ENCODE measurements around the gene PTTG1. TPM values are rescaled to one million over a fixed set of nuclear protein-coding genes. Genes with fewer than 3 reads are reported as not detected.

Gene PTTG1
- total and polyA plus RNA-seq, 2 of the 8 experiments (the other 6 are each of a cell fraction or from before 2014, with no cell fraction given), result 240 to 478 TPM

Small RNAs within 50 kb of the gene (microRNA-seq; reads per million reads assigned to microRNA genes)
- 0 reads per million in 2 experiments for gene MIR3142 (ENCODE audit: borderline microRNAs expressed in 2 of 2, borderline number of aligned reads in 2 of 2, borderline replicate concordance in 1 of 2)

Small RNAs within 50 kb of the gene (small RNA-seq; reads per million reads assigned to genes)
- not detected for gene MIR3142 (ENCODE audit: insufficient read depth)

Other genes with a start within 250 kb of the PTTG1 start
- 3.6 and 4.8 TPM in 2 replicates for gene FABP6, start 192.3 kb upstream of the PTTG1 start, total RNA-seq (2021; fragmentation: NEBNext Ultra II Directional; extraction: Animal tissue kit (Norgen Biotek cat#: 25700))
- 3.2 and 6.1 TPM in 2 replicates for gene FABP6, start 192.3 kb upstream of the PTTG1 start, polyA plus RNA-seq (2011; rRNA removed)
- gene CCNJL, start 109.3 kb upstream of the PTTG1 start, total RNA-seq (2021; fragmentation: NEBNext Ultra II Directional; extraction: Animal tissue kit (Norgen Biotek cat#: 25700)), result 34.6 and 36.2 TPM in 2 replicates
- 44.7 and 54.7 TPM in 2 replicates for gene CCNJL, start 109.3 kb upstream of the PTTG1 start, polyA plus RNA-seq (2011; rRNA removed)
- 1.0 and 1.3 TPM in 2 replicates for gene C1QTNF2, start 51.2 kb upstream of the PTTG1 start, total RNA-seq (2021; fragmentation: NEBNext Ultra II Directional; extraction: Animal tissue kit (Norgen Biotek cat#: 25700))
- gene C1QTNF2, start 51.2 kb upstream of the PTTG1 start, polyA plus RNA-seq (2011; rRNA removed), result 1.4 and 2.0 TPM in 2 replicates
- 6.2 and 7.3 TPM in 2 replicates for gene FAM200C, start 21.8 kb upstream of the PTTG1 start, total RNA-seq (2021; fragmentation: NEBNext Ultra II Directional; extraction: Animal tissue kit (Norgen Biotek cat#: 25700))
- 1.6 and 2.6 TPM in 2 replicates for gene FAM200C, start 21.8 kb upstream of the PTTG1 start, polyA plus RNA-seq (2011; rRNA removed)
- 34.1 and 36.8 TPM in 2 replicates for gene SLU7, start 2.8 kb upstream of the PTTG1 start, total RNA-seq (2021; fragmentation: NEBNext Ultra II Directional; extraction: Animal tissue kit (Norgen Biotek cat#: 25700))
- 4.4 and 6.0 TPM in 2 replicates for gene SLU7, start 2.8 kb upstream of the PTTG1 start, polyA plus RNA-seq (2011; rRNA removed)